Smooth muscle cell (in vitro differentiated cells): ENCODE data around the gene TTC6. TPM values are rescaled to one million over a fixed set of nuclear protein-coding genes. Genes with fewer than 3 reads are reported as not detected.
A peak's percentile ranks its signal among the peaks of the same experiment; 100 is the strongest.

Experiments used
- DNase-seq: peaks from one replicate; lab custom pipeline; 2025; ENCODE audit not compliant: unreplicated experiment; lab: John Stamatoyannopoulos, UW
- H2AFZ ChIP-seq: fragments of 200-600 bp; sonication (generic); 2 replicates; pipeline ENCODE4 v1.6.0; 2016; ENCODE audit warnings: antibody characterized with exemption, low read depth, mild to moderate bottlenecking
- H3F3A ChIP-seq: fragments of 200-600 bp; sonication (generic); 2 replicates; pipeline ENCODE4 v1.6.0; 2017; ENCODE audit warnings: antibody characterized with exemption, low read depth
- H3K27ac ChIP-seq: fragments of 200-600 bp; sonication (generic); 2 replicates; pipeline ENCODE4 v1.5.1; 2016; ENCODE audit warnings: low read depth, mild to moderate bottlenecking
- H3K27me3 ChIP-seq: fragments of 200-600 bp; sonication (generic); 2 replicates; pipeline ENCODE4 v1.6.1; 2016; ENCODE audit warnings: low read depth, mild to moderate bottlenecking
- H3K36me3 ChIP-seq: fragments of 200-600 bp; sonication (generic); 2 replicates; pipeline ENCODE4 v1.5.1; 2016; ENCODE audit warnings: low read depth
- H3K4me1 ChIP-seq: fragments of 200-600 bp; sonication (generic); 2 replicates; pipeline ENCODE4 v1.5.1; 2016; ENCODE audit warnings: low read depth
- H3K4me2 ChIP-seq: fragments of 200-600 bp; sonication (generic); 2 replicates; pipeline ENCODE4 v1.6.0; 2016; ENCODE audit warnings: mild to moderate bottlenecking
- H3K4me3 ChIP-seq: fragments of 200-600 bp; sonication (generic); 2 replicates; pipeline ENCODE4 v1.5.1; 2016; ENCODE audit warnings: mild to moderate bottlenecking
- H3K79me2 ChIP-seq: fragments of 200-600 bp; sonication (generic); 2 replicates; pipeline ENCODE4 v1.6.0; 2016; ENCODE audit warnings: low read depth, mild to moderate bottlenecking
- H3K9ac ChIP-seq: fragments of 200-600 bp; sonication (generic); 2 replicates; pipeline ENCODE4 v1.6.0; 2016; ENCODE audit warnings: low read depth
- H3K9me3 ChIP-seq: fragments of 200-600 bp; sonication (generic); replicated peaks from 2 replicates; pipeline ENCODE4 v1.5.1; 2016; ENCODE audit warnings: low read depth
- H4K20me1 ChIP-seq: fragments of 200-600 bp; sonication (generic); 2 replicates; pipeline ENCODE4 v1.6.0; 2016; ENCODE audit warnings: low read depth
- CTCF ChIP-seq: fragments of 200-600 bp; sonication (generic); IDR thresholded peaks from 2 replicates; pipeline ENCODE4 v1.5.1; 2017; ENCODE audit warnings: borderline replicate concordance, mild to moderate bottlenecking, antibody characterized with exemption; ENCODE audit not compliant: insufficient read depth, poor library complexity, severe bottlenecking
- whole genome bisulfite sequencing: methylation state at CpG from one replicate; pipeline ENCODE4 v1.1.7; 2016; ENCODE audit warnings: low lambda C conversion rate; 5-methylcytosine and 5-hydroxymethylcytosine counted together
- polyA plus RNA-seq: library from polyadenylated mRNA; unstranded; fragments of >200 nt; fragmentation: Nextera tagmentation; extraction: Ambion mirVana; gene quantifications from 2 replicates; pipeline ENCODE4 v1.2.1, GENCODE V29; 2016
- total RNA-seq: library from RNA; depleted of rRNA; stranded (reverse); fragments of >200 nt; gene quantifications from 2 replicates; pipeline ENCODE4 v1.2.3, GENCODE V29; 2014

Gene TTC6
- total and polyA plus RNA-seq, 2 experiments from 2014 or later, result not detected

- WGBS, result 5% methylated on average over 16 of the region's 16 CpGs
- Histone ChIP-seq H3K79me2 (no peaks in the 10 kb centered on the region), H3K9me3 (no peaks in the 10 kb centered on the region), H3K36me3 (no peaks in the 10 kb centered on the region), H3K4me3 (peak overlapping the region; percentile 37), H3K4me1 (peaks cover 16% of the 10 kb centered on the region), H3K4me2 (no peak overlapping the region), H3F3A (no peaks in the 10 kb centered on the region), H4K20me1 (no peaks in the 10 kb centered on the region), H3K27ac (no peak overlapping the region), H2AFZ (no peak overlapping the region), H3K27me3 (peaks cover 100% of the 10 kb centered on the region), H3K9ac (no peak overlapping the region)
- TF ChIP-seq CTCF, result no peak
- DNase-seq, result no peak
These were observed 6.3 kb upstream of the TTC6 start for GRCh38 chr14:37588956-37589714.

GRCh38 chr14:37589715-37590427 lies 5.6 kb upstream of the TTC6 start:
- TF ChIP-seq CTCF, result no peak
- Histone ChIP-seq H3K4me2 (no peak overlapping the region), H3K4me3 (peak overlapping the region; percentile 37)

GRCh38 chr14:37590428-37591139 lies 4.8 kb upstream of the TTC6 start:
- H3K79me2 ChIP-seq, result no peaks in the 10 kb centered on the region
- peaks cover 97% of the 10 kb centered on the region for H3K27me3 ChIP-seq
- TF ChIP-seq CTCF, result no peak
- H4K20me1 ChIP-seq, result no peaks in the 10 kb centered on the region
- H3K4me3 ChIP-seq, result peak overlapping the region; percentile 37
- no peak overlapping the region for H3K9ac ChIP-seq
- H3K4me2 ChIP-seq, result no peak overlapping the region
- no peaks in the 10 kb centered on the region for H3K9me3 ChIP-seq
- no peak overlapping the region for H2AFZ ChIP-seq
- H3F3A ChIP-seq, result no peaks in the 10 kb centered on the region
- no peak overlapping the region for H3K27ac ChIP-seq
- H3K36me3 ChIP-seq, result no peaks in the 10 kb centered on the region
- DNase-seq, result no peak
- H3K4me1 ChIP-seq, result peaks cover 14% of the 10 kb centered on the region
- 43% methylated on average over 4 of the region's 4 CpGs for WGBS

More at GRCh38 chr14:37589715-37590427, 5.6 kb upstream of the TTC6 start:
- Histone ChIP-seq H3K9ac (no peak overlapping the region), H2AFZ (no peak overlapping the region), H3K9me3 (no peaks in the 10 kb centered on the region), H3F3A (no peaks in the 10 kb centered on the region), H3K4me1 (peaks cover 12% of the 10 kb centered on the region), H3K79me2 (no peaks in the 10 kb centered on the region), H4K20me1 (no peaks in the 10 kb centered on the region), H3K27ac (no peak overlapping the region), H3K27me3 (peaks cover 99% of the 10 kb centered on the region), H3K36me3 (no peaks in the 10 kb centered on the region)
- 30% methylated on average over 6 of the region's 6 CpGs for WGBS
- DNase-seq, result no peak
